GM12878 (cell line): ENCODE data around the gene KLHL35. TPM values are rescaled to one million over a fixed set of nuclear protein-coding genes. Genes with fewer than 3 reads are reported as not detected.

Source experiments
- ATAC-seq: fragments of 200-7000 bp; cut with Tn5 transposase; 3 replicates; pipeline ENCODE4 v1.9.1; 2020; ENCODE audit warnings: mild to moderate bottlenecking, moderate library complexity
- BruUV-seq: library from RNA; stranded (reverse); fragments of 400-500 nt; replicated peaks from 2 replicates; lab custom pipeline; 2021; lab: Mats Ljungman, UMichigan
- CTCF ChIA-PET: fragments of 300-600 bp; sonication (Branson Sonifier 250); formaldehyde crosslinking; extraction: SDS; loops from one replicate; lab custom pipeline; 2021; ENCODE audit warnings: inconsistent platforms; lab: Yijun Ruan, JAX
- POLR2A ChIA-PET: fragments of 350-600 bp; formaldehyde crosslinking; extraction: SDS; loops from one replicate; lab custom pipeline; 2021; ENCODE audit warnings: inconsistent platforms; lab: Charles Lee
- RAD21 ChIA-PET: fragments of 300-600 bp; sonication (Branson Sonifier 250); formaldehyde crosslinking; loops from one replicate; lab custom pipeline; 2023; ENCODE audit warnings: antibody characterized with exemption; ENCODE audit not compliant: unreplicated experiment; lab: Charles Lee
- SMC1A ChIA-PET: fragments of 300-600 bp; sonication (Branson Sonifier 250); formaldehyde crosslinking; loops from one replicate; lab custom pipeline; 2023; ENCODE audit not compliant: unreplicated experiment, uncharacterized antibody; lab: Charles Lee
- DNase-seq: peaks from one replicate; pipeline ENCODE4 v3.0.0-alpha.2; 2011; ENCODE audit warnings: low read depth, low spot score
- FAIRE-seq: peaks from 3 replicates; lab custom pipeline; 2011; peaks lifted over from hg19 to GRCh38; lab: Jason Lieb, UNC
- H2AFZ ChIP-seq: 2 replicates; pipeline ENCODE4 v1.6.0; 2011; ENCODE audit warnings: low read depth, low read length, control low read depth; ENCODE audit not compliant: control insufficient read depth
- H3K27ac ChIP-seq: 2 replicates; pipeline ENCODE4 v1.5.1; 2011; ENCODE audit warnings: control low read depth; ENCODE audit not compliant: control insufficient read depth, insufficient read depth
- H3K27me3 ChIP-seq, 2 experiments: replicated peaks in 1 of 2; 2 replicates each; pipeline versions ENCODE4 v1.6.0 to v1.6.1; 2011; ENCODE audit warnings: low read length in 1 of 2; ENCODE audit not compliant: control insufficient read depth in 2 of 2, insufficient read depth in 2 of 2
- H3K36me3 ChIP-seq, 2 experiments: 2 replicates each; pipeline ENCODE4 v1.5.1; 2011; ENCODE audit warnings: low read length in 1 of 2; ENCODE audit not compliant: control insufficient read depth in 2 of 2, insufficient read depth in 2 of 2
- H3K4me1 ChIP-seq: 2 replicates; pipeline ENCODE4 v1.6.1; 2011; ENCODE audit warnings: mild to moderate bottlenecking, low read length, moderate library complexity, mixed read lengths; ENCODE audit not compliant: control insufficient read depth, insufficient read depth
- H3K4me2 ChIP-seq: 2 replicates; pipeline ENCODE4 v1.6.0; 2011; ENCODE audit warnings: control low read depth; ENCODE audit not compliant: control insufficient read depth, insufficient read depth
- H3K4me3 ChIP-seq: fragments of 200-600 bp; sonication (generic); 2 replicates; pipeline ENCODE4 v1.5.1; 2016
- H3K79me2 ChIP-seq: 2 replicates; pipeline ENCODE4 v1.6.0; 2011; ENCODE audit warnings: low read length; ENCODE audit not compliant: control insufficient read depth, insufficient read depth
- H3K9ac ChIP-seq: 2 replicates; pipeline ENCODE4 v1.8.0; 2011; ENCODE audit warnings: low read length, control low read depth, mixed read lengths; ENCODE audit not compliant: control insufficient read depth, insufficient read depth
- H3K9me3 ChIP-seq: replicated peaks from 3 replicates; pipeline ENCODE4 v1.5.1; 2011; ENCODE audit warnings: mild to moderate bottlenecking, low read length; ENCODE audit not compliant: control insufficient read depth, insufficient read depth
- H4K20me1 ChIP-seq: 2 replicates; pipeline ENCODE4 v1.6.0; 2011; ENCODE audit not compliant: control insufficient read depth, insufficient read depth
- CHD1 ChIP-seq: IDR thresholded peaks from 2 replicates; pipeline ENCODE4 v1.6.1; 2012; ENCODE audit warnings: low read depth, low read length, improper control_type of control experiment
- DPF2 ChIP-seq: fragments of 450-650 bp; IDR thresholded peaks from 2 replicates; pipeline ENCODE4 v1.6.1; 2017; ENCODE audit warnings: mild to moderate bottlenecking
- TCF7 ChIP-seq: IDR thresholded peaks from 2 replicates; pipeline ENCODE4 v1.6.1; 2014; ENCODE audit warnings: antibody characterized with exemption, borderline replicate concordance
- WGBS: methylation state at CpG from one replicate; pipeline ENCODE4 v1.1.6; 2016; ENCODE audit warnings: low lambda C conversion rate; ENCODE audit not compliant: insufficient replicate concordance, insufficient coverage; ENCODE audit errors: missing lambda C conversion rate; 5-methylcytosine and 5-hydroxymethylcytosine counted together
- in situ Hi-C: fragments of 300-500 bp; cut with MboI; formaldehyde crosslinking; loops from 9 replicates; pipeline ENCODE4 v1.14.3; 2018; ENCODE audit warnings: mixed read lengths
- intact Hi-C: fragments of 100-400 bp; cut with micrococcal nuclease; formaldehyde crosslinking; loops from one replicate; pipeline ENCODE4 v1.14.2; 2022; ENCODE audit not compliant: unreplicated experiment
- polyA plus RNA-seq, 11 experiments: library from polyadenylated mRNA; depleted of rRNA in 4 of 11; unstranded in 6 of 11; stranded (reverse) in 5 of 11; fragments of >200 nt; fragmentation: Nextera tagmentation in 4 of 11; fragmentation: Illumina TruSeq in 1 of 11; extraction: Ambion mirVana in 4 of 11; extraction: Trizol in 1 of 11; gene quantifications; 1 replicate in 1 of 11; 2 replicates in 10 of 11; pipeline versions ENCODE4 v1.2.1 to v1.2.3, GENCODE V29; 2011 to 2016; ENCODE audit warnings: inconsistent platforms in 2 of 11, missing spikeins in 2 of 11, low read depth in 1 of 11
- total RNA-seq, 4 experiments: library from RNA; depleted of rRNA in 3 of 4; stranded (reverse); fragments of >200 nt in 3 of 4; fragmentation: Illumina TruSeq in 1 of 4; extraction: Trizol in 1 of 4; gene quantifications; 2 replicates each; pipeline versions ENCODE4 v1.2.1 to v1.2.3, GENCODE V29; 2013 to 2021

Gene KLHL35
- total and polyA plus RNA-seq, 10 of the 15 experiments (the other 5 are each of a cell fraction or from before 2014, with no cell fraction given) = 0.04 to 0.34 (median 0.13) TPM; not detected in 1

- CTCF ChIA-PET = interaction anchor here (1.8 kb wide), 1 partner anchor 14 kb away, joined by 4 read pairs; no protein-coding TSS in a partner anchor
- Histone ChIP-seq H3K4me2 (no peak overlapping the region), H3K36me3 (no peaks in the 10 kb centered on the region), H3K4me3 (no peak overlapping the region)
- no peak for FAIRE-seq
- TF ChIP-seq TCF7 (no peak), CHD1 (no peak), DPF2 (no peak)
- TF ChIP-seq, all 136 proteins: peak for 0
- intact Hi-C loops = no loop called here
- Histone ChIP-seq H3K9ac (no peak overlapping the region), H3K79me2 (no peaks in the 10 kb centered on the region), H3K27ac (no peak overlapping the region), H4K20me1 (no peaks in the 10 kb centered on the region; the same call in 1 of the 2 replicates), H2AFZ (no peak overlapping the region), H3K4me1 (no peaks in the 10 kb centered on the region), H3K9me3 (peaks cover 2% of the 10 kb centered on the region; the same call in 1 of the 3 replicates), H3K27me3 (peaks cover 4 to 14% of the 10 kb centered on the region in 2 experiments)
- ChIA-PET POLR2A (no interaction called here), RAD21 (no interaction called here), SMC1A (interaction anchor here (1.3 to 1.8 kb wide), 2 partner anchors 13 to 16 kb away, joined by 6 to 7 read pairs; no protein-coding TSS in a partner anchor)
- in situ Hi-C loops = no loop called here
- 34% methylated on average over 16 of the region's 16 CpGs for WGBS
- DNase-seq (no peak), ATAC-seq (no peak)
- BruUV-seq = no TSS peak
Measured at GRCh38 chr11:75431533-75432525, 1.2 kb downstream of the KLHL35 start.
